Right lobe of liver (tissue), 6 donors: Measurements from ENCODE around the gene SH3GL2. TPM values are rescaled to one million over a fixed set of nuclear protein-coding genes. Genes with fewer than 3 reads are reported as not detected.

Source experiments
- ATAC-seq, 4 donors: fragments of 200-7000 bp; cut with Tn5 transposase; one replicate each; pipeline ENCODE4 v1.9.1; 2020; ENCODE audit warnings: mild to moderate bottlenecking in 4 of 4, moderate library complexity in 4 of 4
- DNase-seq, 3 donors: peaks; one replicate each; pipeline ENCODE4 v3.0.0-alpha.2; 2020
- H3K27ac ChIP-seq, 3 donors: fragments of 200-600 bp; one replicate each; pipeline ENCODE4 v1.8.0; 2022
- H3K27me3 ChIP-seq, 2 donors: fragments of 200-600 bp; one replicate each; pipeline ENCODE4 v1.8.0; 2022
- H3K36me3 ChIP-seq, 4 donors: fragments of 200-600 bp; sonication (generic) in 1 of 4; one replicate each; pipeline versions ENCODE4 v1.5.1 to v1.8.0; 2017 to 2022; ENCODE audit warnings: control low read depth in 1 of 4
- H3K4me1 ChIP-seq, 4 donors: fragments of 200-600 bp; sonication (generic) in 1 of 4; one replicate each; pipeline versions ENCODE4 v1.5.1 to v1.8.0; 2017 to 2022; ENCODE audit warnings: control low read depth in 1 of 4
- H3K4me3 ChIP-seq, 3 donors: fragments of 200-600 bp; one replicate each; pipeline ENCODE4 v1.8.0; 2022
- H3K9me3 ChIP-seq, 4 donors: fragments of 200-600 bp; sonication (generic) in 1 of 4; one replicate each; pipeline versions ENCODE4 v1.5.1 to v1.8.0; 2017 to 2022; ENCODE audit warnings: control low read depth in 1 of 4
- POLR2A ChIP-seq: fragments of 450-650 bp; IDR thresholded peaks from one replicate; pipeline ENCODE4 v1.6.1; 2017; ENCODE audit warnings: antibody characterized with exemption, mild to moderate bottlenecking
- WGBS: methylation state at CpG from one replicate; pipeline ENCODE4 v1.1.6; 2018; ENCODE audit warnings: low coverage, low lambda C conversion rate; ENCODE audit not compliant: insufficient coverage; ENCODE audit errors: missing lambda C conversion rate; 5-methylcytosine and 5-hydroxymethylcytosine counted together
- intact Hi-C, 2 donors: fragments of 100-400 bp; cut with DNase I; formaldehyde crosslinking; loops; one replicate each; pipeline versions ENCODE4 v1.11.2 to v1.14.1; 2022
- total RNA-seq, 6 experiments: library from RNA; depleted of rRNA in 2 of 6; stranded (reverse); fragments of >200 nt in 2 of 6; fragmentation: NEBNext Ultra II Directional in 3 of 6; extraction: Animal tissue kit (Norgen Biotek cat#: 25700) in 3 of 6; gene quantifications; one replicate each; pipeline versions ENCODE4 v1.1.0 to v1.2.4, GENCODE V29; 2016 to 2023
- TF ChIP-seq, protein P1 (sequence below), 4 donors: fragments of 200-600 bp in 3 of 4; fragments of 450-650 bp in 1 of 4; IDR thresholded peaks; one replicate each; pipeline versions ENCODE4 v1.5.1 to v1.8.0; 2016 to 2022; ENCODE audit warnings: antibody characterized with exemption in 4 of 4, mild to moderate bottlenecking in 2 of 4
- donor health status: DM: no; HTN: yes; CAD: no.
- donor health status: DM: no; HTN: no; CAD: no.
- donor health status: DM: no; HTN: no; CAD: no.
- donor health status: DM: no; HTN: yes; CAD: no.
- donor health status: DM: no; HTN: yes; CAD: no.

SH3GL2 gene
- total RNA-seq, 6 experiments from 2014 or later = 0.07 to 0.09 TPM; not detected in 4

- ATAC-seq = no peak
- no peak for DNase-seq
- 29% methylated on average over 1 of the region's 1 CpG for WGBS
Measured at GRCh38 chr9:17719053-17719452, 140.2 kb downstream of the SH3GL2 start.

DNA sequence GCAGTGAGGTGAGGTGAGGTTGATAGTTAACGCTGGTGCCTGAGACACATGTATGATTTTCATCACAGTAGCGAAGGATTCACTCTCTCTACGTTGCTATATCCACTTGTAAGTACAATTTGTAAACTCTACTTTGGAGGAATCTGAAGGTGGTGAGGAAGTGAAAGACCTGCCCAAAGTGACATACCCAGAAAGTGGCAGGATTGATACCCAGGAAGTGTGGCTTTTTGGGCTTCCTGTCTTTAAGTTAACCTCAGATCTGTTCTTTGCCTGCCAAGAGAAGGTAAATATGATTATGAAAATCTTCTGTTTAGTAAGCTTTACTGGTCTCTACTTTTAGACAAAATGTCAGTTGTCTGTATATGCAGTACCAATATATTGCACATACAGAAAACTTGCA, 143.1 kb downstream of the SH3GL2 start:
- H3K27me3 ChIP-seq = no peaks in the 10 kb centered on the region
- H3K9me3 ChIP-seq = no peaks in the 10 kb centered on the region
- H3K4me3 ChIP-seq = no peak overlapping the region
- no peaks in the 10 kb centered on the region for H3K4me1 ChIP-seq
- ATAC-seq (no peak), DNase-seq (no peak)
- WGBS = 85% methylated on average over 3 of the region's 3 CpGs
- no peaks in the 10 kb centered on the region for H3K36me3 ChIP-seq
- no peak overlapping the region for H3K27ac ChIP-seq
- intact Hi-C loops = no loop called here
- TF ChIP-seq, protein P1, sequence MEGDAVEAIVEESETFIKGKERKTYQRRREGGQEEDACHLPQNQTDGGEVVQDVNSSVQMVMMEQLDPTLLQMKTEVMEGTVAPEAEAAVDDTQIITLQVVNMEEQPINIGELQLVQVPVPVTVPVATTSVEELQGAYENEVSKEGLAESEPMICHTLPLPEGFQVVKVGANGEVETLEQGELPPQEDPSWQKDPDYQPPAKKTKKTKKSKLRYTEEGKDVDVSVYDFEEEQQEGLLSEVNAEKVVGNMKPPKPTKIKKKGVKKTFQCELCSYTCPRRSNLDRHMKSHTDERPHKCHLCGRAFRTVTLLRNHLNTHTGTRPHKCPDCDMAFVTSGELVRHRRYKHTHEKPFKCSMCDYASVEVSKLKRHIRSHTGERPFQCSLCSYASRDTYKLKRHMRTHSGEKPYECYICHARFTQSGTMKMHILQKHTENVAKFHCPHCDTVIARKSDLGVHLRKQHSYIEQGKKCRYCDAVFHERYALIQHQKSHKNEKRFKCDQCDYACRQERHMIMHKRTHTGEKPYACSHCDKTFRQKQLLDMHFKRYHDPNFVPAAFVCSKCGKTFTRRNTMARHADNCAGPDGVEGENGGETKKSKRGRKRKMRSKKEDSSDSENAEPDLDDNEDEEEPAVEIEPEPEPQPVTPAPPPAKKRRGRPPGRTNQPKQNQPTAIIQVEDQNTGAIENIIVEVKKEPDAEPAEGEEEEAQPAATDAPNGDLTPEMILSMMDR (IDR thresholded peaks at IDR 0.05) = no peak
- no peak for TF ChIP-seq POLR2A

More at GRCh38 chr9:17719053-17719452, 140.2 kb downstream of the SH3GL2 start:
- H3K27me3 ChIP-seq = no peaks in the 10 kb centered on the region
- intact Hi-C loops = no loop called here
- no peaks in the 10 kb centered on the region for H3K36me3 ChIP-seq
- TF ChIP-seq, protein P1 (IDR thresholded peaks at IDR 0.05) = no peak
- no peak for TF ChIP-seq POLR2A
- H3K27ac ChIP-seq = no peak overlapping the region
- no peak overlapping the region for H3K4me3 ChIP-seq
- no peaks in the 10 kb centered on the region for H3K9me3 ChIP-seq
- H3K4me1 ChIP-seq = no peaks in the 10 kb centered on the region

DNA sequence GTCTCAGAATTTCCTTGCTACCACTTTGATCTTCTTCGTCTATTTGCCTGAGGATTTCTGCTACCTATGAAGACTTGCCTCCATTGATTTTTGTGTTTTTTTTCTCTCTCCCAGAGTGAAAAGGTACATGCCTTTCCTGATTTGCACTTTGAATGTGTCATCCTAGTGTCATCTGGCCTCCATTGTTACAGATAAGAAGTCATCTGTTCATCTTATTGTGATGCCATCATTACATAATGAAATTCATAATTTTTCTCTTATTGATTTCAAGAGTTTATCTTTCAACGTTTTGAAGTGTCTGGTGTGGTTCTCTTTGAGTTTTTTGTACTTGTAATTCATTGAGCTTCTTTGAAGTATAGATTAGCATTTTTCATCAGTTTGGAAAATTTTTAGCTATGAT, 144.8 kb downstream of the SH3GL2 start:
- Histone ChIP-seq H3K9me3 (no peaks in the 10 kb centered on the region), H3K4me1 (no peaks in the 10 kb centered on the region), H3K36me3 (no peaks in the 10 kb centered on the region), H3K27me3 (no peaks in the 10 kb centered on the region), H3K27ac (no peak overlapping the region), H3K4me3 (no peak overlapping the region)
- intact Hi-C loops = no loop called here
- 27% methylated on average over 2 of the region's 2 CpGs for WGBS
- TF ChIP-seq, protein P1 (IDR thresholded peaks at IDR 0.05) = no peak
- TF ChIP-seq POLR2A = no peak
- no peak for ATAC-seq
- no peak for DNase-seq

DNA sequence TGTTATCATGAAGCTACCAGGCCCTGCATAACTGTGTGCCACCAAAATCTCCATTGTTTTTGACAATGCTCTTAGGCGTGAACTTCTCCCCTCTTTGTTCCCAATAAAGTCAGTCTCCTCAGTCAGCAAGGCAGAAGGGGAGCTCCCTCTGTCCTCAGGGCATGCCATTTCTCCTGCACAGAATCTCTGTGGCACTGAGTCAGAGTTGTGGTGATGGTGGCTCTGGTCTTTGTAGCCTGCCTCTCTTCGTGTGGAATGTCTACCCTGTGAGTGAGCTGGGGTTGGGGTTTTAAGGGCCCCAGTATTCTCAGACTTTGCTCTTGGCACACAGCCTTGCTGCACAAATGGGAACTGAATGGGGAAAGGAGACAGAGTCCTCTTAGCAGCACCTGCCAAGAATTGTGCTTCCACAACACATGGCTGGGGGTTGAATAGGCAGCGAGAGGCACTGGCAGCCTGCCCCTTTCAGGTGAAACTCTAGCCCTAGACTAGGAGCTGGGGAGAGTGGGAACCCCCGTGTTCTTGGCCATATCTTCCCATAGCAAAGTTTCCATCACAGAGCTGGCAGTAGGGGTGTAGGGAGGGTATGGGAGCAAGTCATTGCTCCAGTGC, 146.6 kb downstream of the SH3GL2 start:
- Histone ChIP-seq H3K36me3 (no peaks in the 10 kb centered on the region), H3K27me3 (no peaks in the 10 kb centered on the region), H3K4me1 (no peaks in the 10 kb centered on the region), H3K4me3 (no peak overlapping the region), H3K27ac (no peak overlapping the region), H3K9me3 (no peaks in the 10 kb centered on the region)
- intact Hi-C loops = no loop called here
- DNase-seq = peak in 1 of 3 donors; percentile 49
- WGBS = 39% methylated on average over 3 of the region's 4 CpGs
- TF ChIP-seq POLR2A = no peak
- TF ChIP-seq, protein P1 (IDR thresholded peaks at IDR 0.05) = no peak
- ATAC-seq = peak in 1 of 4 donors; percentile 53
